SK-N-SH (cell line): ENCODE measurements around the gene FAM169A.

Experiments
- CTCF ChIP-seq: fragments of 200-600 bp; sonication (generic); IDR thresholded peaks from 2 replicates; pipeline ENCODE4 v1.6.1; 2017; ENCODE audit warnings: antibody characterized with exemption, mild to moderate bottlenecking, moderate library complexity
- ELF1 ChIP-seq: IDR thresholded peaks from 2 replicates; pipeline ENCODE4 v1.4.0; 2012
- EZH2phosphoT487 ChIP-seq: fragments of 200-600 bp; sonication (generic); IDR thresholded peaks from 2 replicates; pipeline ENCODE4 v1.6.1; 2017; ENCODE audit warnings: low read depth, mixed run types, mild to moderate bottlenecking, antibody characterized with exemption, moderate library complexity, borderline replicate concordance
- MAX ChIP-seq: IDR thresholded peaks from 2 replicates; pipeline ENCODE4 v1.4.0; 2012; ENCODE audit warnings: low read depth
- NRF1 ChIP-seq: IDR thresholded peaks from 2 replicates; pipeline ENCODE4 v1.6.1; 2012; ENCODE audit warnings: low read depth, mild to moderate bottlenecking, low read length
- POLR2AphosphoS5 ChIP-seq: IDR thresholded peaks from 2 replicates; pipeline ENCODE4 v1.6.1; 2012; ENCODE audit warnings: low read depth, low read length
- RAD21 ChIP-seq: IDR thresholded peaks from 2 replicates; pipeline ENCODE4 v1.6.1; 2012; ENCODE audit warnings: mild to moderate bottlenecking, low read length
- SMC3 ChIP-seq: IDR thresholded peaks from 2 replicates; pipeline ENCODE4 v1.6.1; 2012; ENCODE audit warnings: low read depth, low read length, improper control_type of control experiment
- TAF1 ChIP-seq: IDR thresholded peaks from 2 replicates; pipeline ENCODE4 v1.6.1; 2012; ENCODE audit warnings: low read depth, mild to moderate bottlenecking, low read length, moderate library complexity, borderline replicate concordance
- TF ChIP-seq, protein P1 (sequence below): IDR thresholded peaks from 2 replicates; pipeline ENCODE4 v1.6.1; 2012; ENCODE audit warnings: mild to moderate bottlenecking, low read depth, low read length, moderate library complexity
- TF ChIP-seq, protein P2 (sequence below): IDR thresholded peaks from 2 replicates; pipeline ENCODE4 v1.4.0; 2012; ENCODE audit warnings: low read depth, borderline replicate concordance
- TF ChIP-seq, protein P3 (sequence below): IDR thresholded peaks from 2 replicates; pipeline ENCODE4 v1.4.0; 2012; ENCODE audit warnings: low read depth, borderline replicate concordance
- TF ChIP-seq, protein P4 (sequence below): fragments of 150-350 bp; IDR thresholded peaks from 2 replicates; pipeline ENCODE4 v1.6.1; 2016; ENCODE audit warnings: mild to moderate bottlenecking, low read depth, low read length

DNA sequence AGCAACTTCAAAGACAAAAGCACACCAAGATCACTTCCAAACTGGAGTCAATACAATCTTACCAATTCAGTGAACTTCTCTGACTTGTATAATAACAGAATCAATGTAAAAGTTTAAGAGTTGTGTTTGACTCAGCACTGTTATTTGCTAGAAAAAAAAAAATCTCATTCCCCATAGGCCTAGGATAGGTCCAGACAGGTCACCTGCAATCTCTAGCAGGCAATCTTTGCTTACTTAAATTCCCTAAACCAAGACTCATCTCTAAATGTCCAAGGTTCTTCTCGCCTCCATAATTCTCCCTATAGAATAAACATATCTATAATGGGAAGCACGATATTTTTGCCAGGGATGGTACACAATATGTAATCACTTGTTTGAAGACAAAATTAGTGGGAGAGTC lies 2.5 kb downstream of the FAM169A start:
- no peak for TF ChIP-seq EZH2phosphoT487
- TF ChIP-seq, protein P1, sequence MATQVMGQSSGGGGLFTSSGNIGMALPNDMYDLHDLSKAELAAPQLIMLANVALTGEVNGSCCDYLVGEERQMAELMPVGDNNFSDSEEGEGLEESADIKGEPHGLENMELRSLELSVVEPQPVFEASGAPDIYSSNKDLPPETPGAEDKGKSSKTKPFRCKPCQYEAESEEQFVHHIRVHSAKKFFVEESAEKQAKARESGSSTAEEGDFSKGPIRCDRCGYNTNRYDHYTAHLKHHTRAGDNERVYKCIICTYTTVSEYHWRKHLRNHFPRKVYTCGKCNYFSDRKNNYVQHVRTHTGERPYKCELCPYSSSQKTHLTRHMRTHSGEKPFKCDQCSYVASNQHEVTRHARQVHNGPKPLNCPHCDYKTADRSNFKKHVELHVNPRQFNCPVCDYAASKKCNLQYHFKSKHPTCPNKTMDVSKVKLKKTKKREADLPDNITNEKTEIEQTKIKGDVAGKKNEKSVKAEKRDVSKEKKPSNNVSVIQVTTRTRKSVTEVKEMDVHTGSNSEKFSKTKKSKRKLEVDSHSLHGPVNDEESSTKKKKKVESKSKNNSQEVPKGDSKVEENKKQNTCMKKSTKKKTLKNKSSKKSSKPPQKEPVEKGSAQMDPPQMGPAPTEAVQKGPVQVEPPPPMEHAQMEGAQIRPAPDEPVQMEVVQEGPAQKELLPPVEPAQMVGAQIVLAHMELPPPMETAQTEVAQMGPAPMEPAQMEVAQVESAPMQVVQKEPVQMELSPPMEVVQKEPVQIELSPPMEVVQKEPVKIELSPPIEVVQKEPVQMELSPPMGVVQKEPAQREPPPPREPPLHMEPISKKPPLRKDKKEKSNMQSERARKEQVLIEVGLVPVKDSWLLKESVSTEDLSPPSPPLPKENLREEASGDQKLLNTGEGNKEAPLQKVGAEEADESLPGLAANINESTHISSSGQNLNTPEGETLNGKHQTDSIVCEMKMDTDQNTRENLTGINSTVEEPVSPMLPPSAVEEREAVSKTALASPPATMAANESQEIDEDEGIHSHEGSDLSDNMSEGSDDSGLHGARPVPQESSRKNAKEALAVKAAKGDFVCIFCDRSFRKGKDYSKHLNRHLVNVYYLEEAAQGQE: no peak
- TF ChIP-seq CTCF: no peak
- TF ChIP-seq POLR2AphosphoS5: no peak
- no peak for TF ChIP-seq RAD21
- TF ChIP-seq NRF1: no peak
- TF ChIP-seq MAX: no peak
- no peak for TF ChIP-seq ELF1
- TF ChIP-seq TAF1: no peak
- TF ChIP-seq, protein P2, sequence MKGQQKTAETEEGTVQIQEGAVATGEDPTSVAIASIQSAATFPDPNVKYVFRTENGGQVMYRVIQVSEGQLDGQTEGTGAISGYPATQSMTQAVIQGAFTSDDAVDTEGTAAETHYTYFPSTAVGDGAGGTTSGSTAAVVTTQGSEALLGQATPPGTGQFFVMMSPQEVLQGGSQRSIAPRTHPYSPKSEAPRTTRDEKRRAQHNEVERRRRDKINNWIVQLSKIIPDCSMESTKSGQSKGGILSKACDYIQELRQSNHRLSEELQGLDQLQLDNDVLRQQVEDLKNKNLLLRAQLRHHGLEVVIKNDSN: no peak
- no peak for TF ChIP-seq SMC3
- TF ChIP-seq, protein P3, sequence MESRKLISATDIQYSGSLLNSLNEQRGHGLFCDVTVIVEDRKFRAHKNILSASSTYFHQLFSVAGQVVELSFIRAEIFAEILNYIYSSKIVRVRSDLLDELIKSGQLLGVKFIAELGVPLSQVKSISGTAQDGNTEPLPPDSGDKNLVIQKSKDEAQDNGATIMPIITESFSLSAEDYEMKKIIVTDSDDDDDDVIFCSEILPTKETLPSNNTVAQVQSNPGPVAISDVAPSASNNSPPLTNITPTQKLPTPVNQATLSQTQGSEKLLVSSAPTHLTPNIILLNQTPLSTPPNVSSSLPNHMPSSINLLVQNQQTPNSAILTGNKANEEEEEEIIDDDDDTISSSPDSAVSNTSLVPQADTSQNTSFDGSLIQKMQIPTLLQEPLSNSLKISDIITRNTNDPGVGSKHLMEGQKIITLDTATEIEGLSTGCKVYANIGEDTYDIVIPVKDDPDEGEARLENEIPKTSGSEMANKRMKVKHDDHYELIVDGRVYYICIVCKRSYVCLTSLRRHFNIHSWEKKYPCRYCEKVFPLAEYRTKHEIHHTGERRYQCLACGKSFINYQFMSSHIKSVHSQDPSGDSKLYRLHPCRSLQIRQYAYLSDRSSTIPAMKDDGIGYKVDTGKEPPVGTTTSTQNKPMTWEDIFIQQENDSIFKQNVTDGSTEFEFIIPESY: no peak
- TF ChIP-seq, protein P4, sequence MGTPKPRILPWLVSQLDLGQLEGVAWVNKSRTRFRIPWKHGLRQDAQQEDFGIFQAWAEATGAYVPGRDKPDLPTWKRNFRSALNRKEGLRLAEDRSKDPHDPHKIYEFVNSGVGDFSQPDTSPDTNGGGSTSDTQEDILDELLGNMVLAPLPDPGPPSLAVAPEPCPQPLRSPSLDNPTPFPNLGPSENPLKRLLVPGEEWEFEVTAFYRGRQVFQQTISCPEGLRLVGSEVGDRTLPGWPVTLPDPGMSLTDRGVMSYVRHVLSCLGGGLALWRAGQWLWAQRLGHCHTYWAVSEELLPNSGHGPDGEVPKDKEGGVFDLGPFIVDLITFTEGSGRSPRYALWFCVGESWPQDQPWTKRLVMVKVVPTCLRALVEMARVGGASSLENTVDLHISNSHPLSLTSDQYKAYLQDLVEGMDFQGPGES: no peak
